C4-2B (cell line): ENCODE data around the gene JDP2.

Source experiments
- H3K27ac ChIP-seq: fragments of 450-650 bp; 2 replicates; pipeline ENCODE4 v1.5.1; 2017
- CTCF ChIP-seq: fragments of 450-650 bp; conservative IDR thresholded peaks from 2 replicates; pipeline ENCODE4 v1.5.1; 2017; ENCODE audit warnings: mild to moderate bottlenecking
- ZFX ChIP-seq: fragments of 450-650 bp; IDR thresholded peaks from 2 replicates; pipeline ENCODE4 v1.6.1; 2017

Gene JDP2

GRCh38 chr14:75496755-75497154, 68.9 kb downstream of the JDP2 start:
- no peak overlapping the region for H3K27ac ChIP-seq

GRCh38 chr14:75497191-75497590, 69.4 kb downstream of the JDP2 start:
- H3K27ac ChIP-seq: no peak overlapping the region
- TF ChIP-seq ZFX: no peak
- no peak for TF ChIP-seq CTCF

More at GRCh38 chr14:75496755-75497154, 68.9 kb downstream of the JDP2 start:
- TF ChIP-seq CTCF (no peak), ZFX (no peak)

GRCh38 chr14:75497701-75498100, 69.9 kb downstream of the JDP2 start:
- no peak overlapping the region for H3K27ac ChIP-seq

GRCh38 chr14:75499084-75499875, 71.5 kb downstream of the JDP2 start:
- TF ChIP-seq ZFX (no peak), CTCF (no peak)
- no peak overlapping the region for H3K27ac ChIP-seq

More at GRCh38 chr14:75497701-75498100, 69.9 kb downstream of the JDP2 start:
- TF ChIP-seq ZFX (no peak), CTCF (no peak)

GRCh38 chr14:75501080-75501479, 73.3 kb downstream of the JDP2 start:
- no peak overlapping the region for H3K27ac ChIP-seq

GRCh38 chr14:75504411-75504810, 76.6 kb downstream of the JDP2 start:
- H3K27ac ChIP-seq: no peak overlapping the region
- TF ChIP-seq CTCF (no peak), ZFX (no peak)

More at GRCh38 chr14:75501080-75501479, 73.3 kb downstream of the JDP2 start:
- TF ChIP-seq ZFX: no peak
- no peak for TF ChIP-seq CTCF

GRCh38 chr14:75506930-75507329, 79.1 kb downstream of the JDP2 start:
- TF ChIP-seq CTCF: no peak
- TF ChIP-seq ZFX: no peak
- H3K27ac ChIP-seq: no peak overlapping the region
